Liver (tissue), 9 donors: ENCODE results near the gene TTC12. TPM values are rescaled to one million over a fixed set of nuclear protein-coding genes. Genes with fewer than 3 reads are reported as not detected.
"Not testable (repeated sequence)": the region's sequence is repeated elsewhere in the genome, so short reads cannot be mapped to it uniquely, and the experiment has no call there.

Source experiments
- DNase-seq: peaks from one replicate; pipeline ENCODE4 v3.0.0-alpha.2; 2017; ENCODE audit warnings: low spot score
- H3K27ac ChIP-seq, 2 donors: one replicate each; pipeline ENCODE4 v1.7.0; 2013; ENCODE audit warnings: inconsistent platforms in 2 of 2, low read length in 2 of 2, control low read depth in 1 of 2, low read depth in 1 of 2, mild to moderate bottlenecking in 1 of 2
- H3K27me3 ChIP-seq, 4 donors: one replicate each; pipeline versions ENCODE4 v1.6.1 to v1.7.0; 2013; ENCODE audit warnings: low read length in 3 of 4, inconsistent platforms in 1 of 4, mild to moderate bottlenecking in 1 of 4, moderate library complexity in 1 of 4; ENCODE audit not compliant: control insufficient read depth in 4 of 4, insufficient read depth in 4 of 4
- H3K36me3 ChIP-seq, 4 donors: one replicate each; pipeline versions ENCODE4 v1.6.1 to v1.7.0; 2013; ENCODE audit warnings: low read length in 3 of 4, mild to moderate bottlenecking in 3 of 4, low read depth in 1 of 4, moderate library complexity in 1 of 4; ENCODE audit not compliant: control insufficient read depth in 4 of 4, insufficient read depth in 3 of 4
- H3K4me1 ChIP-seq, 4 donors: one replicate each; pipeline versions ENCODE4 v1.6.1 to v1.7.0; 2013; ENCODE audit warnings: low read length in 3 of 4, mild to moderate bottlenecking in 3 of 4, moderate library complexity in 1 of 4; ENCODE audit not compliant: control insufficient read depth in 4 of 4, insufficient read depth in 4 of 4
- H3K4me3 ChIP-seq, 3 donors: one replicate each; pipeline versions ENCODE4 v1.6.1 to v1.7.0; 2013; ENCODE audit warnings: low read length in 3 of 3, control low read depth in 1 of 3, low read depth in 1 of 3, mild to moderate bottlenecking in 1 of 3
- H3K9ac ChIP-seq, 2 donors: one replicate each; pipeline ENCODE4 v1.7.0; 2013; ENCODE audit warnings: low read length in 2 of 2, mild to moderate bottlenecking in 2 of 2, moderate library complexity in 2 of 2, control low read depth in 1 of 2, low read depth in 1 of 2
- H3K9me3 ChIP-seq, 4 donors: one replicate each; pipeline versions ENCODE4 v1.6.1 to v1.7.0; 2013; ENCODE audit warnings: low read length in 3 of 4; ENCODE audit not compliant: control insufficient read depth in 4 of 4
- ATF3 ChIP-seq: IDR thresholded peaks from 2 replicates; pipeline ENCODE4 v1.6.1; 2016; ENCODE audit warnings: antibody characterized with exemption
- EGR1 ChIP-seq, 2 donors: IDR thresholded peaks; 2 replicates each; pipeline ENCODE4 v1.6.1; 2016 to 2018; ENCODE audit warnings: antibody characterized with exemption in 2 of 2, low read depth in 2 of 2
- FOXA1 ChIP-seq: IDR thresholded peaks from 2 replicates; pipeline ENCODE4 v1.6.1; 2016; ENCODE audit warnings: antibody characterized with exemption
- FOXA2 ChIP-seq: IDR thresholded peaks from 2 replicates; pipeline ENCODE4 v1.6.1; 2016; ENCODE audit warnings: antibody characterized with exemption
- GABPA ChIP-seq, 2 donors: IDR thresholded peaks in 1 of 2; conservative IDR thresholded peaks in 1 of 2; 2 replicates each; pipeline ENCODE4 v1.6.1; 2016; ENCODE audit warnings: antibody characterized with exemption in 2 of 2, mild to moderate bottlenecking in 1 of 2, moderate library complexity in 1 of 2
- HNF4A ChIP-seq, 2 donors: conservative IDR thresholded peaks; 2 replicates each; pipeline ENCODE4 v1.6.1; 2016; ENCODE audit warnings: antibody characterized with exemption in 2 of 2, mild to moderate bottlenecking in 2 of 2
- HNF4G ChIP-seq: IDR thresholded peaks from 2 replicates; pipeline ENCODE4 v1.6.1; 2016; ENCODE audit warnings: antibody characterized with exemption
- JUND ChIP-seq, 2 donors: IDR thresholded peaks; 2 replicates each; pipeline ENCODE4 v1.6.1; 2016; ENCODE audit warnings: antibody characterized with exemption in 2 of 2
- NR2F2 ChIP-seq: IDR thresholded peaks from 2 replicates; pipeline ENCODE4 v1.6.1; 2016; ENCODE audit warnings: antibody characterized with exemption
- RAD21 ChIP-seq, 2 donors: IDR thresholded peaks; 2 replicates each; pipeline ENCODE4 v1.6.1; 2016; ENCODE audit warnings: antibody characterized with exemption in 2 of 2, mild to moderate bottlenecking in 2 of 2
- REST ChIP-seq: IDR thresholded peaks from 2 replicates; pipeline ENCODE4 v1.6.1; 2016; ENCODE audit warnings: antibody characterized with exemption, mild to moderate bottlenecking
- RXRA ChIP-seq, 2 donors: IDR thresholded peaks; 2 replicates each; pipeline ENCODE4 v1.6.1; 2017 to 2018; ENCODE audit warnings: antibody characterized with exemption in 2 of 2, mild to moderate bottlenecking in 1 of 2
- SP1 ChIP-seq: IDR thresholded peaks from 2 replicates; pipeline ENCODE4 v1.6.1; 2018; ENCODE audit warnings: antibody characterized with exemption, mild to moderate bottlenecking
- ZBTB33 ChIP-seq: IDR thresholded peaks from 2 replicates; pipeline ENCODE4 v1.6.1; 2016; ENCODE audit warnings: antibody characterized with exemption
- WGBS: extraction: QIAGEN DNeasy Blood & Tissue Kit; methylation state at CpG from one replicate; pipeline ENCODE4 v1.1.7; 2013; 5-methylcytosine and 5-hydroxymethylcytosine counted together
- polyA plus RNA-seq, 2 donors: library from polyadenylated mRNA; stranded (reverse) in 1 of 2; unstranded in 1 of 2; fragments of 200-250 nt in 1 of 2; fragments of >200 nt in 1 of 2; fragmentation: Nextera tagmentation in 1 of 2; extraction: Ambion mirVana in 1 of 2; gene quantifications; one replicate each; pipeline versions ENCODE4 v1.2.1 to v1.2.3, GENCODE V29; 2013 to 2015
- total RNA-seq, 2 donors: library from RNA; depleted of rRNA; stranded (reverse); fragments of >200 nt; gene quantifications; one replicate each; pipeline ENCODE4 v1.2.3, GENCODE V29; 2014
- donor health status: healthy.
- donor health status: healthy.
- donor health status: healthy.
- donor health status: healthy.
- donor health status: healthy.

Gene TTC12
- total and polyA plus RNA-seq, 4 donors = 2.8 to 9.0 (median 4.3) TPM

GRCh38 chr11:113296447-113297205 is 17.8 kb upstream of the TTC12 start:
- no peaks in the 10 kb centered on the region for H3K4me1 ChIP-seq
- H3K27ac ChIP-seq = no peak overlapping the region
- no peaks in the 10 kb centered on the region for H3K9me3 ChIP-seq
- H3K9ac ChIP-seq = no peak overlapping the region
- no peak for DNase-seq
- H3K27me3 ChIP-seq = no peaks in the 10 kb centered on the region
- no peak overlapping the region for H3K4me3 ChIP-seq
- WGBS = 88% methylated on average over 2 of the region's 2 CpGs
- TF ChIP-seq FOXA2 (no peak), GABPA (IDR thresholded peaks at IDR 0.05 in 1 of 2, conservative IDR thresholded peaks at IDR 0.05 in 1 of 2) (no peak), ZBTB33 (no peak), HNF4G (no peak), REST (no peak), FOXA1 (no peak), ATF3 (no peak), HNF4A (conservative IDR thresholded peaks at IDR 0.05) (no peak), SP1 (peak; percentile 18), NR2F2 (peak; percentile 56), RXRA (IDR thresholded peaks at IDR 0.05) (peak; percentile 67 to 71)
- H3K36me3 ChIP-seq = no peaks in the 10 kb centered on the region

GRCh38 chr11:113298496-113298895 is 15.9 kb upstream of the TTC12 start:
- H3K9ac ChIP-seq, H3K27ac ChIP-seq, DNase-seq, H3K4me1 ChIP-seq, H3K36me3 ChIP-seq, H3K4me3 ChIP-seq, H3K9me3 ChIP-seq, H3K27me3 ChIP-seq: not testable (repeated sequence)
- 91% methylated on average over 3 of the region's 3 CpGs for WGBS

GRCh38 chr11:113304916-113305315 is 9.5 kb upstream of the TTC12 start:
- Histone ChIP-seq H3K27ac (no peak overlapping the region), H3K9ac (no peak overlapping the region), H3K27me3 (no peaks in the 10 kb centered on the region), H3K4me1 (no peaks in the 10 kb centered on the region), H3K4me3 (no peak overlapping the region), H3K36me3 (no peaks in the 10 kb centered on the region), H3K9me3 (no peaks in the 10 kb centered on the region)
- no peak for DNase-seq
- TF ChIP-seq RAD21 (IDR thresholded peaks at IDR 0.05) (no peak), RXRA (IDR thresholded peaks at IDR 0.05) (no peak), ATF3 (no peak), NR2F2 (no peak), EGR1 (IDR thresholded peaks at IDR 0.05; ENCODE audit: low read depth in 2 of 2) (no peak), HNF4A (conservative IDR thresholded peaks at IDR 0.05) (no peak), JUND (IDR thresholded peaks at IDR 0.05) (no peak), ZBTB33 (no peak), REST (no peak)
